OCI-LY7 (cell line): Measurements from ENCODE around the gene MAP4. TPM values are rescaled to one million over a fixed set of nuclear protein-coding genes. Genes with fewer than 3 reads are reported as not detected.

ENCODE experiments used
- BruUV-seq: library from RNA; stranded (reverse); fragments of 400-500 nt; replicated peaks from 2 replicates; lab custom pipeline; 2021; lab: Mats Ljungman, UMichigan
- CTCF ChIA-PET: fragments of 300-600 bp; sonication (Branson Sonifier 250); formaldehyde crosslinking; loops from one replicate; lab custom pipeline; 2022; ENCODE audit warnings: antibody characterized with exemption; ENCODE audit not compliant: unreplicated experiment; lab: Charles Lee
- POLR2A ChIA-PET: fragments of 300-600 bp; sonication (Branson Sonifier 250); formaldehyde crosslinking; loops from one replicate; lab custom pipeline; 2022; ENCODE audit warnings: antibody characterized with exemption; lab: Charles Lee
- DNase-seq: peaks from one replicate; pipeline ENCODE4 v3.0.0-alpha.2; 2015; ENCODE audit warnings: low spot score
- H2AFZ ChIP-seq: fragments of 200-600 bp; sonication (generic), shearing (Covaris generic); 2 replicates; pipeline ENCODE4 v1.6.1; 2014; ENCODE audit warnings: mild to moderate bottlenecking, antibody characterized with exemption, low read length, moderate library complexity
- H3K27ac ChIP-seq: fragments of 200-600 bp; sonication (generic); 2 replicates; pipeline ENCODE4 v1.5.1; 2014; ENCODE audit warnings: mixed run types, low read depth, mild to moderate bottlenecking, moderate library complexity, low read length, inconsistent platforms; ENCODE audit not compliant: poor library complexity, severe bottlenecking
- H3K36me3 ChIP-seq: fragments of 200-600 bp; sonication (generic); 2 replicates; pipeline ENCODE4 v1.6.1; 2014; ENCODE audit warnings: mild to moderate bottlenecking, antibody characterized with exemption, low read length, moderate library complexity, mixed read lengths; ENCODE audit not compliant: insufficient read depth
- H3K4me1 ChIP-seq: fragments of 200-600 bp; sonication (generic); 2 replicates; pipeline ENCODE4 v1.5.1; 2014; ENCODE audit warnings: mild to moderate bottlenecking, low read length; ENCODE audit not compliant: insufficient read depth, poor library complexity, severe bottlenecking
- H3K4me2 ChIP-seq: fragments of 200-600 bp; sonication (generic); 2 replicates; pipeline ENCODE4 v1.6.1; 2014; ENCODE audit warnings: mild to moderate bottlenecking, low read length
- H3K4me3 ChIP-seq: fragments of 200-600 bp; sonication (generic); 2 replicates; pipeline ENCODE4 v1.5.1; 2014; ENCODE audit warnings: mild to moderate bottlenecking, low read depth, low read length; ENCODE audit not compliant: poor library complexity, severe bottlenecking
- H3K79me2 ChIP-seq: fragments of 200-600 bp; sonication (generic); 2 replicates; pipeline ENCODE4 v1.6.1; 2016; ENCODE audit warnings: low read depth, mild to moderate bottlenecking, low read length, moderate library complexity, mixed read lengths; ENCODE audit not compliant: insufficient read depth
- H3K9me2 ChIP-seq: fragments of 200-600 bp; sonication (generic); 2 replicates; pipeline ENCODE4 v1.6.1; 2016; ENCODE audit warnings: mild to moderate bottlenecking, low read length, mixed read lengths; ENCODE audit not compliant: insufficient read depth
- H3K9me3 ChIP-seq: fragments of 200-600 bp; sonication (generic); 2 replicates; pipeline ENCODE4 v1.6.1; 2014; ENCODE audit warnings: mild to moderate bottlenecking, mixed run types, low read length, mixed read lengths
- H4K20me1 ChIP-seq: fragments of 200-600 bp; sonication (generic); 2 replicates; pipeline ENCODE4 v1.6.1; 2014; ENCODE audit warnings: mild to moderate bottlenecking, antibody characterized with exemption, low read length, moderate library complexity, mixed read lengths; ENCODE audit not compliant: insufficient read depth
- EZH2phosphoT487 ChIP-seq: fragments of 200-600 bp; sonication (generic); IDR thresholded peaks from 2 replicates; pipeline ENCODE4 v1.6.1; 2018; ENCODE audit warnings: low read depth, borderline replicate concordance, mild to moderate bottlenecking, mixed run types, antibody characterized with exemption, low read length, moderate library complexity, mixed read lengths
- intact Hi-C: fragments of 100-400 bp; cut with micrococcal nuclease; formaldehyde crosslinking; loops from one replicate; pipeline ENCODE4 v1.10.0; 2022; ENCODE audit not compliant: unreplicated experiment
- total RNA-seq, 2 experiments: library from RNA; depleted of rRNA in 1 of 2; stranded (reverse); fragments of >200 nt in 1 of 2; shearing (Covaris generic) in 1 of 2; gene quantifications; 2 replicates each; pipeline ENCODE4 v1.2.3, GENCODE V29; 2014 to 2022
- TF ChIP-seq, protein P1 (sequence below): fragments of 200-600 bp; sonication (generic); conservative IDR thresholded peaks from 2 replicates; pipeline ENCODE4 v1.5.1; 2014; ENCODE audit warnings: mild to moderate bottlenecking, antibody characterized with exemption, low read length, moderate library complexity, mixed read lengths

MAP4 gene
- total RNA-seq, 2 experiments from 2014 or later, result 26.1 to 78.4 TPM

DNA sequence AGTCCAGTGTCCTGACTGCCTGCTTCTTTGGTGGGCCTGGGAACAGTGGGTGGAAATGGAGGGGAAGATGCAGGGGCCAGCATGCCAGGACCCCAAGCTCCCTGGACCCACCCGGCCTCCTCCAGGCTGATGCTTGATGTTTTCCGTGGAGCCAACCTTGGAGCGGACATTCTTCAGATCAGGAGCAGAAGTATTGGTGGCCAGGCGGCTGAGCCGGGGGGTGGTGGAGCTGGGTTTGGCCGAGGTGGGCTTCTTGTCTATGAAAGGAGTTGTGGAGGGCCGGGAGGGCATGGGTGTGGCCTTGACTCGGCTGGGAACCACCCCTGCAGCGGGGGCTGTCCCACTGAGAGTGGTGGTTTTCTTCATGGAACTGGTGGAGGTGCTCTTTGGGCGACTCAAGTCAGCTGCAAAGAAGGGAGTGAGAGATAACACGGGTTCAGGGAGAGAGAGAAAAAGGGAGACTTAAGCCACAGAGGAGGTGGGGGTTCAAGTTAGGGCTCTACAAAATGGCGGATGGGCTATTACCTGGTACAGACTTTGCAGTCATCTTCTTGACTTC, 145.4 kb downstream of the MAP4 start:
- Histone ChIP-seq H2AFZ (no peak overlapping the region), H3K4me2 (no peak overlapping the region), H3K36me3 (peaks cover 30% of the 10 kb centered on the region; the same call in 1 of the 2 replicates), H3K9me2 (no peaks in the 10 kb centered on the region), H3K27ac (no peak overlapping the region), H3K4me1 (no peaks in the 10 kb centered on the region), H3K4me3 (no peak overlapping the region), H4K20me1 (no peaks in the 10 kb centered on the region), H3K9me3 (no peaks in the 10 kb centered on the region), H3K79me2 (no peaks in the 10 kb centered on the region)
- ChIA-PET POLR2A (no interaction called here), CTCF (no interaction called here)
- intact Hi-C loops, result no loop called here
- TF ChIP-seq, protein P1, sequence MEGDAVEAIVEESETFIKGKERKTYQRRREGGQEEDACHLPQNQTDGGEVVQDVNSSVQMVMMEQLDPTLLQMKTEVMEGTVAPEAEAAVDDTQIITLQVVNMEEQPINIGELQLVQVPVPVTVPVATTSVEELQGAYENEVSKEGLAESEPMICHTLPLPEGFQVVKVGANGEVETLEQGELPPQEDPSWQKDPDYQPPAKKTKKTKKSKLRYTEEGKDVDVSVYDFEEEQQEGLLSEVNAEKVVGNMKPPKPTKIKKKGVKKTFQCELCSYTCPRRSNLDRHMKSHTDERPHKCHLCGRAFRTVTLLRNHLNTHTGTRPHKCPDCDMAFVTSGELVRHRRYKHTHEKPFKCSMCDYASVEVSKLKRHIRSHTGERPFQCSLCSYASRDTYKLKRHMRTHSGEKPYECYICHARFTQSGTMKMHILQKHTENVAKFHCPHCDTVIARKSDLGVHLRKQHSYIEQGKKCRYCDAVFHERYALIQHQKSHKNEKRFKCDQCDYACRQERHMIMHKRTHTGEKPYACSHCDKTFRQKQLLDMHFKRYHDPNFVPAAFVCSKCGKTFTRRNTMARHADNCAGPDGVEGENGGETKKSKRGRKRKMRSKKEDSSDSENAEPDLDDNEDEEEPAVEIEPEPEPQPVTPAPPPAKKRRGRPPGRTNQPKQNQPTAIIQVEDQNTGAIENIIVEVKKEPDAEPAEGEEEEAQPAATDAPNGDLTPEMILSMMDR, result no peak
- TF ChIP-seq EZH2phosphoT487, result no peak
- no TSS peak for BruUV-seq
- DNase-seq, result no peak

DNA sequence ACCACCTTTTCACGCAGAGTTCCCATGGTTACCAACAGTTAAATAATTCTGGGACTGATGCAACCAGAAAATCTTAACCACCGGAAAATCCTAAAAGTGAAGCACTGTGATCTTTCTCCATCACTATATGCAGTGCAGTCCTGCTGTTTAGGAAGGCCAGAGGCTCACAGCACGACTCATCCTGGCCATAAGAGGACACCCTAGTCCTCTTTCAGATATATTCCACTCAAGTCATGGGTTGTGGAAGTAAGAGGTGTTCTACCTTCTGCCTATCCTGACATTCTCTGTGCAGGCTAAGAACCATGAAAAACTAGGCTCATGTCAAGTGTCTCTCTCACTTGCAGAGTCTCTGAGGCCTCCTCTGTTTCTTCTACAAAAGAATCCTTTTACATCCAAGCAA, 146.1 kb downstream of the MAP4 start:
- TF ChIP-seq, protein P1, result no peak
- no TSS peak for BruUV-seq

DNA sequence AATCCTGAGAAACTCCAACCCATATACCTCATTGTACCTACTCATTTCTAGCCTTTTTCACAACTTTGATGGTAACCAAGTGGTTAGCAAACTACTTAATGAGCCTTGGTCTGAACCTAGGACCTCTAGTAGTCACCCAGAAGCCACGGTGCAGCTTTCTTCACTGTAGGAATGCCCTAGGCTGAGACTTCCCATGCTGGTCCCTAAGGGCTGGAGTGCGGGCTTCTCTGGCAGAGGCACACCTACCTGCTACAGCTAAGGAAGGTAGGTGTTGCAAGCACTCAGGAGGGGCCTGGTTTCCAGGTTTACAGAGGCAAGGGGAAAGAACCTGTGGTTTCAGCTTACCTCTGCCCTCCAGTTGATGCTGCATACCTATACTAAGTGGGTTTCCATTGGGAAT, 147.9 kb downstream of the MAP4 start:
- H4K20me1 ChIP-seq, result no peaks in the 10 kb centered on the region
- no peak overlapping the region for H3K4me3 ChIP-seq
- TF ChIP-seq, protein P1, result no peak
- no peak for TF ChIP-seq EZH2phosphoT487
- ChIA-PET CTCF (no interaction called here), POLR2A (no interaction called here)
- intact Hi-C loops, result no loop called here
- no peaks in the 10 kb centered on the region for H3K4me1 ChIP-seq
- no peaks in the 10 kb centered on the region for H3K9me2 ChIP-seq
- DNase-seq, result no peak
- no peaks in the 10 kb centered on the region for H3K9me3 ChIP-seq
- no peak overlapping the region for H3K4me2 ChIP-seq
- peaks cover 30% of the 10 kb centered on the region; the same call in 1 of the 2 replicates for H3K36me3 ChIP-seq
- no peaks in the 10 kb centered on the region for H3K79me2 ChIP-seq
- no peak overlapping the region for H2AFZ ChIP-seq
- no TSS peak for BruUV-seq
- no peak overlapping the region for H3K27ac ChIP-seq

More for the DNA sequence above, 146.1 kb downstream of the MAP4 start:
- ChIA-PET POLR2A (no interaction called here), CTCF (no interaction called here)
- H3K9me3 ChIP-seq, result no peaks in the 10 kb centered on the region
- no peaks in the 10 kb centered on the region for H3K9me2 ChIP-seq
- DNase-seq, result no peak
- intact Hi-C loops, result no loop called here
- no peak overlapping the region for H2AFZ ChIP-seq
- H3K4me2 ChIP-seq, result no peak overlapping the region
- H3K4me3 ChIP-seq, result no peak overlapping the region
- H3K27ac ChIP-seq, result no peak overlapping the region
- no peaks in the 10 kb centered on the region for H4K20me1 ChIP-seq
- no peaks in the 10 kb centered on the region for H3K4me1 ChIP-seq
- H3K36me3 ChIP-seq, result peaks cover 30% of the 10 kb centered on the region; the same call in 1 of the 2 replicates
- no peaks in the 10 kb centered on the region for H3K79me2 ChIP-seq
